HL-60/S4 (cell line): Measurements from ENCODE around the gene E2F4.

Source experiments
- in situ Hi-C: fragments of 300-500 bp; cut with MboI; formaldehyde crosslinking; loops from 2 replicates; pipeline ENCODE4 v1.14.3; 2022; ENCODE audit warnings: low sequenced_read_pairs

E2F4 gene

GRCh38 chr16:67190041-67190440, 1.9 kb upstream of the E2F4 start, which contains the start of gene EXOC3L1:
EXOC3L1 (minus strand) TSS chr16:67190136; CDS start chr16:67189676, 460 bp downstream.
- in situ Hi-C loops = no loop called here

DNA sequence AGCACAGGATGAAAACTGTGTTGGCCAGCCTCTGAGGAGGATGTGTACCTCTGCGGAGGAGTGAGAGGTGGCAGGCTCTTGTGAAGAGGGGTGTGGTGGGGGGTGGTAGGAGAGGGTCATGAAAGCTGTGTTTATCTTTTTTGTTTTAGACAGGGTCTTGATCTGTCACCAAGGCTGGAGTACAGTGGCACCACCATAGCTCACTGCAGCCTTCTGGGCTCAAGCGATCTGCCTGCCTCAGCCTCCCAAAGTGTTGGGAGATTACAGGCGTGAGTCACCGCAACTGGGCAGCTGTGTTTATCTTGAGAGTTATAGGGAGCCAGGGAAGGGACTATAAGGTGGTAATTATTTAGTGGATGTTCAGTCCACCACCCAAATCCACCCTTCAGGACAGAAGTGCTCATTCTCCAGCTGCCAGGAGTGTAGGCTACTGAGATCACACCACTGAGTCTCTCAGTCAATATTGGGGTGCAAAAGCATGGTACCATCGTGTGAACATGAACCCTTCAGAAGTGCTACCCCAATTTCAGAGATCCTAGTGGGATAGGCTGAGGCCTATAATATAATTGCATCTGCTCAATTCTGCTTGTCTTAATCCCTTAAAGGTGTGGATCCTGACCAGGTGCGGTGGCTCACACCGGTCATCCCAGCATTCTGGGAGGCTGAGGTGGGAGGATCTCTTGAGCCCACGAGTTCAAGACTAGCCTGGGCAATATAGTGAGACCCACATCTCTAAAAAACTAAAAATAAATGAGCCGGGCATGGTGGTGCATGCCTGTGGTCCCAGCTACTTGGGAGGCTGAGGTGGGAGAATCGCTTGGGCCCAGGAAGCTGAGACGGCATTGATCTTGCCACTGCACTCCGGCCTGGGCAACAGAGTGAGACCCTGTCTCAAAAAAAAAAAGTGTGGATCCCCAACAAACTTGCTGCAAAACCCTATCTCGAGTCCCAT, 1.2 kb upstream of the E2F4 start:
- in situ Hi-C loops = no loop called here

- in situ Hi-C loops = no loop called here
These were observed 452 bp upstream of the E2F4 start for GRCh38 chr16:67191411-67191994.

GRCh38 chr16:67192781-67193361, 916 bp downstream of the E2F4 start:
- in situ Hi-C loops = no loop called here

- in situ Hi-C loops = no loop called here
These were observed 1.6 kb downstream of the E2F4 start for GRCh38 chr16:67193536-67193935.

DNA sequence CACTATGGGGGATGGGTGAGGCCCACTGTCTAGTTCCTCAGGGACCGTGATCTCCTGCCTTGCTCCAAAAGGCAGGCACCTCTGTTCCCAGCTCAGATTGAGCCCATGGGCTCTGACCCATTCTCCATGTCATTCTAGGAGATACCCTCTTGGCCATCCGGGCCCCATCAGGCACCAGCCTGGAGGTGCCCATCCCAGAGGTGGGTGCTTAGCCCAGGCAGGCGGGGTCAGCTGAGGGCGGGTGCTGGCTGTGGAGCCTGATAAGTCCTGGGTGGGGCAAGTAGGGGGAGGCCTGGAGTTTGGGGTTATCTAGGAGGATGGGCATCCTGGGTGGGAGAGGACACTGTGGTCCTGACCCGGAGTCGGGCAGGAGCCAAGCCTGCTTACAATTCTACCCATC, 2.3 kb downstream of the E2F4 start:
- in situ Hi-C loops = no loop called here

- in situ Hi-C loops = no loop called here
These were observed 3.7 kb downstream of the E2F4 start for GRCh38 chr16:67195676-67196075.

DNA sequence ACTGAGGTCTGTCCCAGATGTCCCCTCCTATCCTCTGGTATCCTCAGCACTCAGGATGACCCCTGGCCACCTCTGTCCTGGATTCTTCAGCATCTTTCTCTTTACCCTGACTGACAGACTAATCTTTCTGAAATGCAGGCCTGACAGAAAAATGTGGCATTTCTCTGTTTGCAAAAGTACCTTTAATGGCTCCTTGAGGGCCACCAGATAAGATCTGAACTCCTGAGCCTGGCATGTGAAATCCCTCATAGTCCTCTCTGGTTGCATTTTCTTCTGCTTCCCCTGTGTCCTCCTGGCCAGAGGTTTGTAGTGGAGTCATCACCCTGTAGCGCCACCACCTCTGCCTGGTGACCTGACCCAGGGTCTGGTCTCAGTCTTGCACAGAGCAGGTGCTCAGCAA, 4.9 kb downstream of the E2F4 start:
- in situ Hi-C loops = no loop called here

DNA sequence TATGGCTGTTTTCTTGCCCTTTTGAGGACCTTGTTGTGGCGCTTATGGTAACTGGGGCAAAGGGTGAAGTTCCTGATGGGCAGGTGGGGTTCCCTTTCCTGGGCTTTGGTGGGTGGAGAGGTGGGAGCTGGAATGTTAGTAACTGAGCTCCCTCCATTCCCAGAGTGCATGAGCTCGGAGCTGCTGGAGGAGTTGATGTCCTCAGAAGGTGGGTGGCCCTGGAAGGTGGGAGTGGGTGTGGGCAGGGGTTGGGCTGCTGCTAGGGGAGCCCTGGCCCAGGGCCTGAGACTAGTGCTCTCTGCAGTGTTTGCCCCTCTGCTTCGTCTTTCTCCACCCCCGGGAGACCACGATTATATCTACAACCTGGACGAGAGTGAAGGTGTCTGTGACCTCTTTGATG, 5.7 kb downstream of the E2F4 start:
- in situ Hi-C loops = no loop called here

GRCh38 chr16:67198238-67198734, 6.3 kb downstream of the E2F4 start:
- in situ Hi-C loops = no loop called here

DNA sequence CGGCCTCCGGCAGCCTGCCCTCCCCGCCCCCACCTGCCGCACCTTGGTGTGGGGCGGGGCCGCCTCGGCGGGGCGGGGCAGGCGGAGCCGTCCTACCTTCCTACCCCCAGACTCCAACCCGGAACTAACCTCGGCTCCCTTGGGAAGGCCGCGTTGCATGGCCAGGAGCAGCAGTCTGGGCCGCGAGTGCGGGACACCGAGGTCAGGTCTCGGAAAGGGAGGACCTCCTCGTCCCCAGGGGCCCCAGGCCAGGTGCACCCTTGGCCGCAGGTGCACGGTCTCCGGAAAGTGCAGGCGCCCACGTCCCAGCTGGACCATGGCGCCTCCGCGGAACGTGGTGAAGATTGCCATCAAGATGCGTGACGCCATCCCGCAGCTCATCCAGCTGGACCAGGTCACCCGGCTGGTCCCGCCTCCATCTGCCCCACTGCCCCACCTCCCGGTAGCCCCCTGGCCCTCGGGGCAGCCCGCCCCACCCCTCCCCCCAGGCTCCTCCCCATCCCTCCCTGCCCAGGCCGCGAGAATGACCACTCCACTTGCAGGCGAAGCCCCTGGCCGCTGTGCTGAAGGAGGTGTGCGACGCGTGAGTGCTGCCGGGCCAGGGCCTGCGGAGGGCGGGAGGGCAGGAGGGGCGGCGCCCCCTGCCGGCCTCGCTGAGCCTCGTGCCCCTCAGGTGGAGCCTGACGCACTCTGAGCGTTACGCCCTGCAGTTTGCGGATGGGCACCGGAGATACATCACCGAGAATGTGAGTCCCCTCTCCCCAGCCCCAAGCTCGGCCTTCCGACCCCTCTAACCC, 7.3 kb downstream of the E2F4 start, which contains the start of gene ELMO3:
Gene ELMO3 (plus strand): TSS at position 121 of the 797 bp plus-strand sequence. CDS start 196 bp downstream, at position 317.
- in situ Hi-C loops = no loop called here

GRCh38 chr16:67199808-67200198, 7.8 kb downstream of the E2F4 start:
- in situ Hi-C loops = no loop called here

GRCh38 chr16:67200491-67200890, 8.5 kb downstream of the E2F4 start:
- in situ Hi-C loops = no loop called here

DNA sequence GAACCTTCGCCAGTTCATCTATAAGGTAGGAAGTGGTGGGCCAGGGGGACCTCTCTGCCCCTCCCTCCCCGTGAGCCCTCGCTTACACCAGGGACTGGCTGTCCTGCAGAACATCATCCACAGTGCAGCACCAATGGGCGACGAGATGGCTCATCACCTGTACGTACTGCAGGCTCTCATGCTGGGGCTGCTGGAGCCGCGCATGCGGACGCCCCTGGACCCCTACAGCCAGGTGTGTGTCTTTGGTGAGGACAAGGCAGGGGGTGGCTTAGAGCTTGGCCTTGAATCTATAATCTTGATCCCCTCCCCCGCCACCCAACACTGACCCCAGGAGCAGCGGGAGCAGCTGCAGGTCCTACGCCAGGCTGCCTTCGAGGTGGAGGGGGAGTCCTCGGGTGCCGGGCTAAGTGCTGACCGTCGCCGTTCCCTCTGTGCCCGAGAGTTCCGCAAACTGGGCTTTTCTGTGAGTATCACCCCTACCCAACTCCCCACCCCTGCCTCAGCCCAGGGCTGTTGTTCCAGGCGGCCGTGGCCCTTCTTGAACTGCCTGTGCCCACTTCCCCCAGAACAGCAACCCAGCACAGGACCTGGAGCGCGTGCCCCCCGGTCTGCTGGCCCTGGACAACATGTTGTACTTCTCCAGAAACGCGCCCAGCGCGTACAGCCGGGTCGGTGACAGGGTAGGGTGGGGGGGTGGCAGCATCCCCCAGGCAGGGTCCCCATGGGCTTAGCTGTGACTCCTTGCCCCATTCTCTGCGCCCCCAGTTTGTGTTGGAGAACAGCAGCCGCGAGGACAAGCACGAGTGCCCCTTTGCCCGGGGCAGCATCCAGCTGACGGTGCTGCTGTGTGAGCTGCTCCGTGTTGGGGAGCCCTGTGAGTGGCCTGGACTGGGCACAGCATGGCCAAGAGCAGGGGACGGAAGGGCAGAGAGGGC, 9.7 kb downstream of the E2F4 start:
- in situ Hi-C loops = no loop called here

DNA sequence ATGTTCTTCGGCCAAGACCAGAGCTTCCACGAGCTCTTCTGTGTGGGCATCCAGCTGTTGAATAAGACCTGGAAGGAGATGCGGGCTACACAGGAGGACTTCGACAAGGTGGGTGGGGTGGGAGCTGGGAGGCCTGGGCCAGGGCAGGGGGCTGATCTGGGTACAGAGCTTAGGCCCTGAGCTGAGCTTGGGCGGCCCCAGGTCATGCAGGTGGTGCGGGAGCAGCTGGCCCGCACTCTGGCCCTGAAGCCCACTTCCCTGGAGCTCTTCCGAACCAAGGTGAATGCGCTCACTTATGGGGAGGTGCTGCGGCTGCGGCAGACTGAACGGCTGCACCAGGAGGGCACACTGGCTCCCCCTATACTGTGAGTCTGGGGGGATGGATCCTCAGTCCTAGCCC, 10.5 kb downstream of the E2F4 start:
- in situ Hi-C loops = no loop called here

DNA sequence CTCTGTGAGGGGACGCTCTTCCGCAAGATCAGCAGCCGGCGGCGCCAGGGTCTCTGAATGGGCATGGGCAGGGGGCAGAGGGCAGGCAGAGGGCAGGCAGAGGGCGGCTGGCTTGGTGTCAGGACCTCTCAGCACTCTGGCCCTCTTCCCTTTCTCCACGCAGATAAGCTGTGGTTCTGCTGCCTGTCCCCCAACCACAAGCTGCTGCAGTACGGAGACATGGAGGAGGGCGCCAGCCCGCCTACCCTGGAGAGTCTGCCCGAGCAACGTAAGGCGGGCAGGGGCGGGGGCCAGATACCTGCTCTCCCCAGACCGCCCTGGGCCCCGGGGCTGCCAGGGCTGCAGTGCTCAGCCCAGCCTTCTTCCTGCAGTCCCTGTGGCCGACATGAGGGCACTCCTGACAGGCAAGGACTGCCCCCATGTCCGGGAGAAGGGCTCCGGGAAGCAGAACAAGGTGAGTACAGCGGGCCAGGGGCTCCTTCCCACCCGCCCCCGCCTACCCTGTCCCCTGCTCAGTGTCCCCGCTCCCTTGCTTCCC, 11.1 kb downstream of the E2F4 start:
- in situ Hi-C loops = no loop called here

DNA sequence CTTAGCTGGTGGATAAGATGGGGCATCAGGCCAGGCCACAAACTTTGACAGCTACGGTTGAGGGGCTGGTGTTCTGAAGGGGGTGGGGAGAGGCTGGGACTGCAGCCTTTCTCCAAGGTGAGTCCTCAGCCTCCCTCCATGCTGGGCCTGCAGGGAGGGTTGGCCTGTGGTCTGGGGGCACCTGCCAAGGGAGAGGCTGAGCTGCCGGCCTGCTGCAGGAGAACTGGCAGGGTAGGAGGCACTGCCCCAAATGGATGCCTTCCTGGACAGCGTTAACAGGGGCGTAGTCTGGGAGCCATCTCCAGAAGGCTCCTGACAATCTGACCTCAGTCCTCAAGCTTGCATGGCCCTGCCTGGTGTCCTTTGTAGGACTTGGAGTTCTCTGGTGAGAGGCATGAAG, 12.1 kb downstream of the E2F4 start:
- in situ Hi-C loops = no loop called here

GRCh38 chr16:67206129-67206837, 14.3 kb downstream of the E2F4 start:
- in situ Hi-C loops = no loop called here

DNA sequence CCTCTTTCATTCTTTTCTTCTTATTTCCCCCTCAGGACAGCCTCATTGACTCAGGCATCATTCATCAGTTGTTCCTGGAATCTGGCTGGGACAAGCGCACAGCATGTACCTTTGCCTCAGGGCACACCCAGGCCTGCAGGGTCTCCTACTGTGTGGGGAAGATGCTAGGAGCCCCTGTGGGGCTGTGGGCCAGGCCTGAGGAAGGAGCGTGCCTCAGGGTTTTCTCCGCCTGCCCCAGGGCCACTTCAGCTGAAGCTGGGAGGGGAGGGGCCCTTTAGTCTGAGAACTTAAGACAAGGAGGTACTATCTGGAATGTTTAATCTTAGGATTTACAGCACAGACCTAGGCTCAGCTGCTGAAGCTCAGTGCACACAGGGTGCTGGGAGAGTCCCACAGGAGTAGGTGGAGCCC, 14.9 kb downstream of the E2F4 start:
- in situ Hi-C loops = no loop called here
